Natural killer cell (primary cell): ENCODE data around the gene HSPA2. TPM values are rescaled to one million over a fixed set of nuclear protein-coding genes. Genes with fewer than 3 reads are reported as not detected.

Experiments
- ATAC-seq, 3 donors: fragments of 150-1000 bp in 2 of 3; fragments of 200-7000 bp in 1 of 3; cut with Tn5 transposase; 1 replicate in 1 of 3; 2 replicates in 2 of 3; pipeline ENCODE4 v1.10.0; 2021; ENCODE audit warnings: mild to moderate bottlenecking in 2 of 3, moderate library complexity in 2 of 3
- DNase-seq, 2 donors: peaks; one replicate each; pipeline versions ENCODE4 v3.0.0 to v3.0.0-alpha.2; 2013 to 2021; ENCODE audit warnings: mixed read lengths in 1 of 2
- H3K27ac ChIP-seq: one replicate; pipeline ENCODE4 v1.5.1; 2013; ENCODE audit warnings: mild to moderate bottlenecking, low read length
- H3K27me3 ChIP-seq: one replicate; pipeline ENCODE4 v1.6.1; 2013; ENCODE audit warnings: low read length; ENCODE audit not compliant: control insufficient read depth, insufficient read depth
- H3K36me3 ChIP-seq: one replicate; pipeline ENCODE4 v1.6.1; 2013; ENCODE audit warnings: low read length; ENCODE audit not compliant: control insufficient read depth, insufficient read depth
- H3K4me1 ChIP-seq: one replicate; pipeline ENCODE4 v1.6.1; 2013; ENCODE audit warnings: low read length; ENCODE audit not compliant: control insufficient read depth, insufficient read depth
- H3K4me3 ChIP-seq: one replicate; pipeline ENCODE4 v1.5.1; 2013; ENCODE audit warnings: low read length
- H3K9me3 ChIP-seq: one replicate; pipeline ENCODE4 v1.6.1; 2013; ENCODE audit warnings: low read length; ENCODE audit not compliant: control insufficient read depth, insufficient read depth
- H3K27ac Mint-ChIP-seq, 2 donors: one replicate each; pipeline ENCODE4 v1.8.0; 2022; ENCODE audit warnings: mild to moderate bottlenecking in 2 of 2, mixed read lengths in 2 of 2, moderate library complexity in 1 of 2
- H3K27me3 Mint-ChIP-seq, 2 donors: one replicate each; pipeline ENCODE4 v1.8.0; 2022; ENCODE audit warnings: low read depth in 2 of 2, mixed read lengths in 2 of 2
- H3K36me3 Mint-ChIP-seq: one replicate; pipeline ENCODE4 v1.8.0; 2022; ENCODE audit warnings: mixed read lengths
- H3K4me1 Mint-ChIP-seq, 2 donors: one replicate each; pipeline ENCODE4 v1.8.0; 2022; ENCODE audit warnings: mixed read lengths in 2 of 2
- H3K4me3 Mint-ChIP-seq: one replicate; pipeline ENCODE4 v1.8.0; 2022; ENCODE audit warnings: mild to moderate bottlenecking, moderate library complexity, mixed read lengths
- H3K9me3 Mint-ChIP-seq, 2 donors: one replicate each; pipeline ENCODE4 v1.8.0; 2022; ENCODE audit warnings: mixed read lengths in 2 of 2
- whole genome bisulfite sequencing: methylation state at CpG from one replicate; pipeline ENCODE4 v1.1.7; 2013; ENCODE audit warnings: missing lambda C conversion rate; ENCODE audit not compliant: insufficient coverage; 5-methylcytosine and 5-hydroxymethylcytosine counted together
- intact Hi-C: fragments of 100-400 bp; cut with micrococcal nuclease; formaldehyde crosslinking; loops from one replicate; pipeline ENCODE4 v1.14.2; 2022
- total RNA-seq, 4 donors: library from RNA; stranded (reverse); fragments of 120-200 nt in 1 of 4; gene quantifications; one replicate each; pipeline versions ENCODE4 v1.2.3 to v1.2.4, GENCODE V29; 2013 to 2022
- TF ChIP-seq, protein P1 (sequence below): fragments of 200-600 bp; IDR thresholded peaks from one replicate; pipeline ENCODE4 v1.8.0; 2022; ENCODE audit warnings: antibody characterized with exemption

Gene HSPA2
- total RNA-seq, 3 donors from 2014 or later (not counting 1 experiment from before 2014, with no cell fraction given) = 1.1 to 1.5 (median 1.1) TPM

DNA sequence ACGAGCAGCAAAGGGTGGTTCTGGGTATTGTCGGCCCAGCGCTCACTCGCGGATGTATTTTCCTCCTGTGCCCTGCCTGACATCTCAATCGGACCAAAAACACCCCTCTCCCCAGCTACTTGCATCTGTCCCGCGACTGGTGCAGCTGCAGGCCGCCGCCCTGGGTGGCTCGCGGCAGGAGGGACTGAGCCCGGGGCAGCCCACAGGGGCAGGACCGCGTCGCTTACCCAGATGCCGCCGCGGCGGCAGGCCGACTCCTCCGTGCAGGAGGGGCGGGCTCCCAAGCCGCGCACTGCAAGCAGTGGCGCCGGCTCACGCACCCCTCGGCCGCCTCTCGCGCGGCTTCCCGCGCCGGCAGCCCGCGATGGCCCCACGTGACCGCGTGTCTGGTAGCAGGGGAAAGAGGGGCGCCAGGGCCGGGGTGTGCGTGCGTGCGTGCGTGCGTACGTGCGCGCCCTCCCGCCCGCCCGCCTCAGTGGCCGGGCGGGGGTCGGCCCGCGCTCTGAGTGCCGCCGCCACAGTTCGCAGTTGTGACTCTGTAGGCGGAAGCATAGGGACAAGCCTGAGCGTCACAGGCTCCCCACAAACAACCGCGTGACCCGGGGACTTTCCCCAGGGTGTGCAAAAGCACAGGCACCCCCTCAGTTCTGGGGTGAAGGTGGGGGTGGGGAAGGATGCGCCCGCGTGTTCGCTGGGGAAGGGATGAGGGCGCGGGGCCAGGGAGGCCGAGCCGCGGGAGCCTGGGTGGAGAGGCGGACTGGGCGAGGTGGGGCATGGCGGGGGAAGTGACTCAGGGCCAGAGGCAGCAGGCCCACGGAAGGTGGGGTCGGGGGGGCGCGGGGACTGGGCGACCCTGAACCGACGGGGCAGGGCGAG lies 36.9 kb upstream of the HSPA2 start, which contains the start of gene ZBTB25:
TSS of gene ZBTB25 (minus strand) at position 405 of the 876 bp plus-strand sequence. CDS start 13,305 bp downstream, outside the sequence.
- H3K4me1 Mint-ChIP-seq = peaks cover 66 to 73% of the 10 kb centered on the region in 2 donors
- WGBS = under 1% methylated on average over 87 of the region's 87 CpGs
- Histone ChIP-seq H3K9me3 (no peaks in the 10 kb centered on the region), H3K4me3 (peak within 1 kb of the TSS; percentile 99), H3K27me3 (no peaks in the 10 kb centered on the region), H3K4me1 (peaks cover 42% of the 10 kb centered on the region), H3K27ac (peak within 1 kb of the TSS; percentile 100), H3K36me3 (peaks cover 2% of the 10 kb centered on the region)
- H3K27me3 Mint-ChIP-seq = no peaks in the 10 kb centered on the region
- peak within 1 kb of the TSS; percentile 98 for H3K4me3 Mint-ChIP-seq
- TF ChIP-seq, protein P1, sequence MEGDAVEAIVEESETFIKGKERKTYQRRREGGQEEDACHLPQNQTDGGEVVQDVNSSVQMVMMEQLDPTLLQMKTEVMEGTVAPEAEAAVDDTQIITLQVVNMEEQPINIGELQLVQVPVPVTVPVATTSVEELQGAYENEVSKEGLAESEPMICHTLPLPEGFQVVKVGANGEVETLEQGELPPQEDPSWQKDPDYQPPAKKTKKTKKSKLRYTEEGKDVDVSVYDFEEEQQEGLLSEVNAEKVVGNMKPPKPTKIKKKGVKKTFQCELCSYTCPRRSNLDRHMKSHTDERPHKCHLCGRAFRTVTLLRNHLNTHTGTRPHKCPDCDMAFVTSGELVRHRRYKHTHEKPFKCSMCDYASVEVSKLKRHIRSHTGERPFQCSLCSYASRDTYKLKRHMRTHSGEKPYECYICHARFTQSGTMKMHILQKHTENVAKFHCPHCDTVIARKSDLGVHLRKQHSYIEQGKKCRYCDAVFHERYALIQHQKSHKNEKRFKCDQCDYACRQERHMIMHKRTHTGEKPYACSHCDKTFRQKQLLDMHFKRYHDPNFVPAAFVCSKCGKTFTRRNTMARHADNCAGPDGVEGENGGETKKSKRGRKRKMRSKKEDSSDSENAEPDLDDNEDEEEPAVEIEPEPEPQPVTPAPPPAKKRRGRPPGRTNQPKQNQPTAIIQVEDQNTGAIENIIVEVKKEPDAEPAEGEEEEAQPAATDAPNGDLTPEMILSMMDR = no peak
- no peaks in the 10 kb centered on the region for H3K36me3 Mint-ChIP-seq
- intact Hi-C loops = loop anchor here (1.0 to 10.0 kb wide), 5 partner anchors 36 to 201 kb away; partner anchors contain the start of genes AKAP5, HSPA2, MTHFD1 and PLEKHG3
- DNase-seq (peak; percentile 96 to 99), ATAC-seq (peak; percentile 67 to 85 (median 70))
- H3K27ac Mint-ChIP-seq = peak within 1 kb of the TSS; percentile 99
- H3K9me3 Mint-ChIP-seq = no peaks in the 10 kb centered on the region

DNA sequence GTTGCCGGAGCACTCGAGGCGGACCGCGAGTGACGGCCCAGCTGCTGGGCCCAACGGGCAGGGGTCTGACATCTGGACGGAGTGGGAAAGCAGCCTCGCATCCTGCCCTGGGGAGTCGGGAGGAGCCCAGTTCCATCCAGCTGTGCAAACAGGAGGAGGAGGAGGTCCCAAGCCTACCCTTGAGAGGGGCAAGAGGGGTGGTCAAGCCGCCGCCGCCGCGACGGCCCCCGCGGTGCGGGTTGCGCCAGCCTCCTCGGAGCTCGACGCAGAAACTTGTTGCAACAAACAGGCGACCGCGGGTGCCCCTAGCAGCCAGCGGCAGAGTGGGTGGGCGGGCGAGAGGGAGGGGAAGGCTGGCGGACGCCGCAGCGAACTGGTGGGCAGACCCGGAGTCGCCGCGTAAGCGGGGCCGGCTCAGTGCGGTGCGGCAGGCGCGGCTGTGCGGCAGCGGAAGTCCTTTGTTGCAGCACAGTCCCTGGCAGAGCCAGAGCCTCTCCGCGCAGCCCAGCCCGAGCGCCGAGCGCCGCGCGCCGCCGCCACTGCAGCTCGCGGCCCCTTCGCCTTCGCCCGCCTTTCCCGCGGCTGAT lies 36.1 kb upstream of the HSPA2 start, which contains the start of gene ZBTB1:
TSS of gene ZBTB1 (plus strand) at position 461 of the 587 bp plus-strand sequence. CDS start 16,735 bp downstream, outside the sequence.
- TF ChIP-seq, protein P1 = no peak
- H3K27me3 Mint-ChIP-seq = no peaks in the 10 kb centered on the region
- no peaks in the 10 kb centered on the region for H3K9me3 ChIP-seq
- DNase-seq (peak; percentile 86 to 92), ATAC-seq (peak; percentile 39 to 66 (median 53))
- H3K27ac ChIP-seq = peak within 1 kb of the TSS; percentile 100
- no peaks in the 10 kb centered on the region for H3K9me3 Mint-ChIP-seq
- intact Hi-C loops = loop anchor here (5.0 to 10.0 kb wide), 3 partner anchors 37 to 200 kb away; partner anchors contain the start of genes AKAP5, MTHFD1 and PLEKHG3
- H3K27me3 ChIP-seq = no peaks in the 10 kb centered on the region
- peaks cover 72 to 81% of the 10 kb centered on the region in 2 donors for H3K4me1 Mint-ChIP-seq
- WGBS = under 1% methylated on average over 63 of the region's 63 CpGs
- peak within 1 kb of the TSS; percentile 98 for H3K4me3 Mint-ChIP-seq
- peaks cover 48% of the 10 kb centered on the region for H3K4me1 ChIP-seq
- no peaks in the 10 kb centered on the region for H3K36me3 Mint-ChIP-seq
- H3K4me3 ChIP-seq = peak within 1 kb of the TSS; percentile 99
- peak within 1 kb of the TSS; percentile 99 for H3K27ac Mint-ChIP-seq
- H3K36me3 ChIP-seq = no peaks in the 10 kb centered on the region

DNA sequence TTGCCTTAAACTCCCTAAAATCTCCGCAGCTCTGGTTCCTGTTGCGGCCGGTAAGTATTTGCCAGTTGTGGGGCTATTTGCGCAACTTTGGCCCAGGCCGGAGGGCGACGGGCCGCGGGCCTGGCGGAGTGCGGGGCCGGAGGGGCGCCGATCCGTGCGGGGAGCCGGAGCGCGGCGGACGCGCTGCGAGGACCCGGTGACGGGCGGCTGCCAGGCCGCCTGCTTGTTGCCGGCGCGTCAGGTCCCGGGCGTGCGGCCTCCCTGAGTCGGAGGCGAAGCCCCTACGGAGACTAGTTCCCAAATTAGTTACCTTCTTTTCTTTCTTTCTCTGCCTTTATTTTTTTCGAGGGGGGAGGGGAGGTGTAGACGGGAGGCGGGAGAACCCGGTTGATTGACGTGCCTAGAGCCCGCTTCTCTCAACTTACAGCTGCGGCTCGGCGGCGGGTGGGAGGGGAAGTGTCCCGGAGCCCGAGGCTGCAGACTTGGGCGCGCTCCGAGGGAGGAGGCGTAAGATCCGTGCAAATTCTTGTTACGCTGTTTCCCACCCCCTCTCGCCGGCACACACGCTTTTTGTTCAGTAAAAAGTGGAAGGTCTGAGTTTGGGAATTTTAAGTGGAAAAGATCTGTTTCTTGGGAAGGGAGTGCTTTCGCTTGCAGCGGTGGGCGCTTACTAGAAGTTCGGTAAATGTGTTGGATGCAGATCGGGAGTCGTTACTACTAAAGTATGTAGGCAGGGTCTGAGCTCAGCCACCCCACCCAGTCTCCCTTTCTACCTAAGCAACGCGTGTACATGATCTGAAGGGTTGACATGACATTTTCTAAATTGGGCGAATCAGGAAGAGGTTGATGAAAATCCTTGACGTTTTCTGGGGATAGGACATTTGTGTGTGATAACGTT lies 35.4 kb upstream of the HSPA2 start:
- intact Hi-C loops = loop anchor here (5.0 to 10.0 kb wide), 3 partner anchors 38 to 200 kb away; partner anchors contain the start of genes AKAP5, MTHFD1 and PLEKHG3
- no peaks in the 10 kb centered on the region for H3K9me3 Mint-ChIP-seq

More for the DNA sequence above, 35.4 kb upstream of the HSPA2 start:
- H3K36me3 Mint-ChIP-seq = no peaks in the 10 kb centered on the region
- H3K4me3 ChIP-seq = peak overlapping the region; percentile 99
- ATAC-seq (peak; percentile 24 to 41 (median 27)), DNase-seq (peak; percentile 71 to 93)
- TF ChIP-seq, protein P1 = no peak
- H3K4me1 Mint-ChIP-seq = peaks cover 71 to 77% of the 10 kb centered on the region in 2 donors
- H3K36me3 ChIP-seq = no peaks in the 10 kb centered on the region
- no peaks in the 10 kb centered on the region for H3K27me3 ChIP-seq
- no peaks in the 10 kb centered on the region for H3K27me3 Mint-ChIP-seq
- H3K27ac ChIP-seq = peak overlapping the region; percentile 100
- H3K9me3 ChIP-seq = no peaks in the 10 kb centered on the region
- peak overlapping the region; percentile 99 for H3K27ac Mint-ChIP-seq
- peaks cover 48% of the 10 kb centered on the region for H3K4me1 ChIP-seq
- WGBS = under 1% methylated on average over 64 of the region's 68 CpGs
- peak overlapping the region; percentile 98 for H3K4me3 Mint-ChIP-seq
